OCI-LY3 (cell line): ENCODE measurements around the gene AKAP1.

Experiments used
- CTCF ChIP-seq: fragments of 200-600, 300-600 bp; sonication (generic); IDR thresholded peaks from 2 replicates; pipeline ENCODE4 v1.5.1; 2014; ENCODE audit warnings: antibody characterized with exemption, low read length, low read depth
- EZH2phosphoT487 ChIP-seq: fragments of 200-600 bp; shearing (Covaris generic); IDR thresholded peaks from 2 replicates; pipeline ENCODE4 v1.6.1; 2018; ENCODE audit warnings: antibody characterized with exemption, mixed run types, low read depth

- no peak for TF ChIP-seq CTCF
- no peak for TF ChIP-seq EZH2phosphoT487
These were observed 39.0 kb downstream of the AKAP1 start for GRCh38 chr17:57124053-57124452.
